ENCODE measurements around the gene HIF1A.
A peak's percentile ranks its signal among the peaks of the same experiment; 100 is the strongest.
"Not testable (repeated sequence)": the region's sequence is repeated elsewhere in the genome, so short reads cannot be mapped to it uniquely, and the experiment has no call there.

Gene HIF1A

GRCh38 chr14:61737915-61738314 is 42.6 kb downstream of the HIF1A start:
- H3K4me3 ChIP-seq (ENCODE audit: low read depth, low read length) = no peak overlapping the region
- no peak for DNase-seq (ENCODE audit: low read depth)

GRCh38 chr14:61739133-61739532 is 43.8 kb downstream of the HIF1A start:
- H3K4me3 ChIP-seq (ENCODE audit: low read depth, low read length) = no peak overlapping the region
- DNase-seq (ENCODE audit: low read depth) = no peak

- no peak overlapping the region for H3K4me3 ChIP-seq (ENCODE audit: low read depth, low read length)
- DNase-seq (ENCODE audit: low read depth) = no peak
Measured at GRCh38 chr14:61742371-61742770, 47.1 kb downstream of the HIF1A start.

GRCh38 chr14:61744238-61744637 is 48.9 kb downstream of the HIF1A start:
- no peak for DNase-seq (ENCODE audit: low read depth)
- H3K4me3 ChIP-seq (ENCODE audit: low read depth, low read length) = no peak overlapping the region

- not testable (repeated sequence) for H3K4me3 ChIP-seq (ENCODE audit: low read depth, low read length); DNase-seq (ENCODE audit: low read depth)
Measured at GRCh38 chr14:61746346-61746745, 51.0 kb downstream of the HIF1A start.

- DNase-seq (ENCODE audit: low read depth) = no peak
- no peak overlapping the region for H3K4me3 ChIP-seq (ENCODE audit: low read depth, low read length)
Measured at GRCh38 chr14:61746881-61747280, 51.6 kb downstream of the HIF1A start.

GRCh38 chr14:61747342-61747741 is 52.0 kb downstream of the HIF1A start:
- no peak for DNase-seq (ENCODE audit: low read depth)
- no peak overlapping the region for H3K4me3 ChIP-seq (ENCODE audit: low read depth, low read length)

- peak overlapping the region; percentile 10 for H3K4me3 ChIP-seq (ENCODE audit: low read depth, low read length)
- DNase-seq (ENCODE audit: low read depth) = no peak
Measured at GRCh38 chr14:61749264-61749663, 54.0 kb downstream of the HIF1A start.

GRCh38 chr14:61749867-61750266 is 54.6 kb downstream of the HIF1A start:
- no peak for DNase-seq (ENCODE audit: low read depth)
- peak overlapping the region; percentile 10 for H3K4me3 ChIP-seq (ENCODE audit: low read depth, low read length)

- H3K4me3 ChIP-seq (ENCODE audit: low read depth, low read length) = peak overlapping the region; percentile 10
- DNase-seq (ENCODE audit: low read depth) = peak; percentile 49
Measured at GRCh38 chr14:61750708-61751474, 55.6 kb downstream of the HIF1A start.

- no peak for DNase-seq (ENCODE audit: low read depth)
- H3K4me3 ChIP-seq (ENCODE audit: low read depth, low read length) = peak overlapping the region; percentile 4
Measured at GRCh38 chr14:61751475-61751989, 56.2 kb downstream of the HIF1A start.

- no peak for DNase-seq (ENCODE audit: low read depth)
- H3K4me3 ChIP-seq (ENCODE audit: low read depth, low read length) = no peak overlapping the region
Measured at GRCh38 chr14:61752626-61753025, 57.3 kb downstream of the HIF1A start.

GRCh38 chr14:61753631-61754030 is 58.3 kb downstream of the HIF1A start:
- DNase-seq (ENCODE audit: low read depth) = no peak
- no peak overlapping the region for H3K4me3 ChIP-seq (ENCODE audit: low read depth, low read length)

GRCh38 chr14:61754627-61755381 is 59.5 kb downstream of the HIF1A start:
- DNase-seq (ENCODE audit: low read depth) = no peak
- H3K4me3 ChIP-seq (ENCODE audit: low read depth, low read length) = no peak overlapping the region

- H3K4me3 ChIP-seq (ENCODE audit: low read depth, low read length); DNase-seq (ENCODE audit: low read depth): not testable (repeated sequence)
Measured at GRCh38 chr14:61755382-61755742, 60.0 kb downstream of the HIF1A start.

- H3K4me3 ChIP-seq (ENCODE audit: low read depth, low read length) = no peak overlapping the region
- DNase-seq (ENCODE audit: low read depth) = no peak
Measured at GRCh38 chr14:61756135-61756534, 60.8 kb downstream of the HIF1A start.

- no peak for DNase-seq (ENCODE audit: low read depth)
- H3K4me3 ChIP-seq (ENCODE audit: low read depth, low read length) = no peak overlapping the region
Measured at GRCh38 chr14:61759878-61760277, 64.6 kb downstream of the HIF1A start.

GRCh38 chr14:61761557-61761956 is 66.2 kb downstream of the HIF1A start:
- peak overlapping the region; percentile 92 for H3K4me3 ChIP-seq (ENCODE audit: low read depth, low read length)
- no peak for DNase-seq (ENCODE audit: low read depth)

GRCh38 chr14:61761959-61762786 is 66.9 kb downstream of the HIF1A start, which contains the start of gene SNAPC1:
Gene SNAPC1, plus strand, starts transcription at chr14:61762420. Its CDS starts 41 bp downstream, at chr14:61762461.
- peak; percentile 92 for DNase-seq (ENCODE audit: low read depth)
- H3K4me3 ChIP-seq (ENCODE audit: low read depth, low read length) = peak within 1 kb of the TSS; percentile 92

Measured in skeletal muscle cell (primary cell).